ENCODE results near the gene ZCWPW2.

Gene ZCWPW2, protein sequence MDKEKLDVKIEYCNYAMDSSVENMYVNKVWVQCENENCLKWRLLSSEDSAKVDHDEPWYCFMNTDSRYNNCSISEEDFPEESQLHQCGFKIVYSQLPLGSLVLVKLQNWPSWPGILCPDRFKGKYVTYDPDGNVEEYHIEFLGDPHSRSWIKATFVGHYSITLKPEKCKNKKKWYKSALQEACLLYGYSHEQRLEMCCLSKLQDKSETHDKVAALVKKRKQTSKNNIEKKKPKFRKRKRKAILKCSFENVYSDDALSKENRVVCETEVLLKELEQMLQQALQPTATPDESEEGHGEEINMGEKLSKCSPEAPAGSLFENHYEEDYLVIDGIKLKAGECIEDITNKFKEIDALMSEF

GRCh38 chr3:28348629-28349468 is at the start of gene ZCWPW2, which contains the start of gene AZI2:
ZCWPW2 (plus strand) TSS chr3:28348721; CDS start chr3:28413069, 64,348 bp downstream.
AZI2 (minus strand) TSS chr3:28348824; CDS start chr3:28340617, 8,207 bp downstream.
- peak; percentile 78 to 81 for DNase-seq (ENCODE audit: low read depth in 2 of 2, low spot score in 1 of 2)

GRCh38 chr3:28299705-28300104 is 48.8 kb upstream of the ZCWPW2 start:
- DNase-seq (ENCODE audit: low read depth in 2 of 2, low spot score in 1 of 2) = no peak

GRCh38 chr3:28300345-28300962 is 48.1 kb upstream of the ZCWPW2 start:
- no peak for DNase-seq (ENCODE audit: low read depth in 2 of 2, low spot score in 1 of 2)

DNA sequence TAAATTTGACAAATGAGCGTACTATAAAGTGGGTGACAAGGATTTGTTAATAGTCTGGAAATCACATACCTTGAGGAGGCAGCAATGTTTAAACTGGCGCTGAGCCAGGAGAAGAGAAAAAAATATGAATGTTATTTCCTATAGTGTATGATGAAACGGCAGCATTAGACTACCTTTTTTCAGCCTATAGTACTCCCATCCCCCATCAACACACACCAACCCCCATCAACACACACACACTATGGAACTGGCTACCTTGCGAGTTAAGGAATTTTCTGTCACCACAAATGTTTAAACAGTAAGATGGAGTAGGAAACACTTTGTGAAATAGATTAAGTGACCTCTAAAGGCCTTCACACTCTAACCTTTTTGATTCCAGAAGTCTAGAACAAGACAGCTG is 46.8 kb upstream of the ZCWPW2 start:
- DNase-seq (ENCODE audit: low read depth in 2 of 2, low spot score in 1 of 2) = no peak

GRCh38 chr3:28308196-28308595 is 40.3 kb upstream of the ZCWPW2 start:
- DNase-seq (ENCODE audit: low read depth in 2 of 2, low spot score in 1 of 2) = no peak

DNA sequence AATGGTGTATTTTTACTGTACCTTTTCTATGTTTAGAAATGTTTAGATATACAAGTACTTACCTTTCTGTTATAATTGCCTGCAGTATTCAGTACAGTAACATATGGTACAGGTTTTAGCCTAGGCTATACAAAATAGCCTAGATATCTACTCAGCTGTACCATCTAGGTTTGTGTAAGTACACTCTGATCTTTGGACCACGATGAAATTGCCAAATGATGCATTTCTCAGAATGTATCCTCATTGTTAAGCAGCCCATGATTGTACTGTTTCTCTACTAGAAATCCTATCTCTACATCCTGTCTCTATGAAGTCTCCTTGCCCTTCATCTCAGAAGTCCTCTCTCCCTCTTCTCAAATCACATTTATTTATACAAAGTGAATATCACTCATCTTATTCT is 32.8 kb upstream of the ZCWPW2 start:
- no peak for DNase-seq (ENCODE audit: low read depth in 2 of 2, low spot score in 1 of 2)

DNA sequence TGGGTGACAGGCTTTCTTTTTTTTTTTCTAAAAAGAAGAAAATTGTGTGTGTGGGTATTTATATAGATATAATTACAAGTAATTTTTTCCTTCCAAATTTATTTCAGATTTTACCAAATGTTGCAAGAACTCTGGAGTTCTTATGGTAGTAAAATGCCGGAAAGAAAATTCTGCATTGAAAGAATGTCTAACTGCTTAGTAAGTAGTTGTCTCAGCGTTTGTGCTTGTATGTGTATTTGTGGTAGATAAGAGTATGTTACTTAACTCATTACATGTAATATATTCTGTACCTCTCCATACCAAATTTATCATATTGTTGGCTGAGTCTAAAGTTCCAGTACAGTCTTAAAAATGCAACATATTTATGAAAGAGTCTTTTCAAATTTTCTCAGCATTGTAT is 32.3 kb upstream of the ZCWPW2 start:
- no peak for DNase-seq (ENCODE audit: low read depth in 2 of 2, low spot score in 1 of 2)

DNA sequence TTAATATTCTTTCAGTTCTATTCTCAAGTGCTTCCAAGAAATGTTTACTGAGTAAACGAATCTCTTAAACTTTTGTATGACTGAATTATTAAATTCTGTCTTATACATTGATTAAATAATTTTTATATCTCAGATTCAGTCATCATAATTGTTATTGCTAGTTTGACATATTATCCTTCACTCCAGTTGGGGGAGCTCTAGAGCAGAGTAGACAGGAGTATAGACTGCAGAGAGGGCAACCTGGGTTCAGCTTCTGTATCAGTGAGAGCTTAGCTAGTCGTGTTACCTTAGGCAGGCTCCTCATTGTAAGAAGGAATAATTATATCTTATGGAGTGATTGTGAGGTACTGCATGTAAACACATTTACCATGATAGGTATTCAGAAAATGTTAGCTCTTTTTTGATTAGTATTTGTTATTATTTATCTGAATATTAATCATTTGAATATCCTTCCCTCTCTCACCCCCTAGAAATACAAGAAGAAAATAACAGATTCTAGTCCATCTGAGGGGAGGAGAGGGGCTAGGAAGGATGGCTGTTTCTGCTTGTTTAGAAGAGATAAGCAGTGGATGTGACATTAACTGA is 31.0 kb upstream of the ZCWPW2 start:
- DNase-seq (ENCODE audit: low read depth in 2 of 2, low spot score in 1 of 2) = no peak

DNA sequence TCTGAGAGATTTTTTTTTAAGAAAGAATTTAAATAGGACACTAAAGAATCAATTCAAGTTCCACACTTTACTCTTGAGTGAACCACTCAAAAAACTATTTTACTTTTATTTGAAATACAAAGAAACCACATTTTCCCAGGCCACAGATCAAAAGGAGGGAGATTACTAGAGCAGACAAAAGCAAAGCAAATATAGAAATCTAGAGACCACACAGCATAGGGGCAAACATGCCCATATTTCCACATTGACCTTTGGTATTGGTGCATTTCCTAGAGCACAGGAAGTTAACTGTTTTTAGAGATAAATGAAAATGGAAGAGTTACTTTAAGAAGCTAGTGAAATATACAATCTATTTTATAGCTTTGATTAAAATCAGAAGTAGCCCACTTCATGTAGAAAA is 27.5 kb upstream of the ZCWPW2 start:
- no peak for DNase-seq (ENCODE audit: low read depth in 2 of 2, low spot score in 1 of 2)

DNA sequence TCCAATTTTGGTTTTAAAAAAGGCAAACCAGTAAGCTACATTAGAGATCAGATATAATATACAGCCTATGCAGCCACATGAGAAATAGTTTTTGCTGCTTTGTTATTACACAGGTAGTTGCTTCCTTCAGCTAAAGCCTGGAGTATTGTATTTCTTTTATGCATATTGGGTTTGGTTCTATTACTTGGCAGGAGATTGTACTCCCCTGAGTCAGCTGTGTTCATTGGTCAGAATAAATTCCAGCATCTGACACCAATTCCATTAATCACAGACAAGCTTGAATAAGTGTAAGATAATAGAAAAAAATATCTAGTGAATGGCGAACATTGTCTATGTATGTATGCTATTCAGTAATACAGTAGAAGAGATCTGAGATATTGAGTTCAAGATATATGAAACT is 26.1 kb upstream of the ZCWPW2 start:
- no peak for DNase-seq (ENCODE audit: low read depth in 2 of 2, low spot score in 1 of 2)

GRCh38 chr3:28326458-28326926 is 22.0 kb upstream of the ZCWPW2 start:
- DNase-seq (ENCODE audit: low read depth in 2 of 2, low spot score in 1 of 2) = no peak

DNA sequence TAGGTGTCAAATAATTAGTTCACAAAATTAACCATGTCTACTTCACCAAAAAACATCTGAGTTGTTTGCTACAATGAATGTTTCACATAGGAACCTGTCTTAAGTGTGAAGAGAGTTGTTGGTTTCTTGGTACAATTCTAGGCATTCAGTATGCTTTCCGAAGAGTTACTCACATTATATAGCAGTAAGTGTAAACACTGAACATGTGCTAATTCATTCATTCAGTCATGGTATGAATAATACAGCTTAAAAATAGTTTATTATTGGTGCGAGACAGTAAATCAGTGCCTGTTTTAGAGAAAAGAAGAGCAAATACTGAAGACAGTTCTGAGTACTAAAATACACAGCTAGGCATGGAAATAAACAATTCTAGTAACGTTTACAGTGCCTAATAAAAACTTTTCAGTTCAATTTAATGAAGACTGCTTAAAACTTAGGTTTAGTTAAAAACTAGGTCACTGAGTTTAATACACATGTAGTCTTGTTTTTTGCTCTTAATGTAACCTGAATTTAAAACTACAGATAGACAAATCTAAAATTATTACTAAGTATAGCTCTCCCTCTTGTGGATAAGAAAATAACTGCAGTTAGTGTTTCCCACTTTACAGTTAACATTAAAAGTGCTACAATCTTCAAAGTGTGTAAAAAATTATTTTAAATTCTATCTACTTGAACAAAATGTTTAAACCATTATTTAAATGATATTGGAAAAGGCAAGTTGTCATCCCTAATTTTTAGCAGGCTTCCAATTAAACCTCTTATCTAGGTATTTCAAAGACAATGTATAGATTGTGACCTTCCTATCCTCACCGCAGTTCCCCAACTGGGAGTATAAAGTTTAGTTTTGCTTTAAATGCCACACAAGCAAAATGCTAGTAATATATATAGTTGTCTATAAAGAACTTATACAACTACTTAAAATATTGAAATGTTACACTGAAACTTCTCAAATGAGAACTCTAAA is 20.1 kb upstream of the ZCWPW2 start:
- DNase-seq (ENCODE audit: low read depth in 2 of 2, low spot score in 1 of 2) = no peak

GRCh38 chr3:28334552-28334951 is 14.0 kb upstream of the ZCWPW2 start:
- no peak for DNase-seq (ENCODE audit: low read depth in 2 of 2, low spot score in 1 of 2)

DNA sequence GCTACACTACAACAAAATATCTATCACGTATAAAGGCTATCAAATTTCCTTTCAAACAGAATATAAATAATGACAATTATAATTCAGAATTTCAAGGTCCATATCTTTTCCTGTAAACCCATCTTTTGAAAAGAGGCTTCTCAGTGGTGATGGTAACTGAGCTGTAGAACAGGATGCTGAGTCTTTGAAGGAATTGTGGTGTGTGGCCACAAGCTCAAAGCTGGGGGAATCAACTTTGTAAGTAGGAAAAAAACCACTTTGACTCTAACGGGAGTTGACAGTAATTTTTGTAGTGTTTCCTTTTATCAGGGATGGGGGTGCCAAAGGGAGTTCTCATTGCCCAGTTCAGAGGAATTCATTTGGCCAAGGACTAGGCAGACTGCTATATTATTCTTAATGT is 13.3 kb upstream of the ZCWPW2 start:
- DNase-seq (ENCODE audit: low read depth in 2 of 2, low spot score in 1 of 2) = no peak

DNA sequence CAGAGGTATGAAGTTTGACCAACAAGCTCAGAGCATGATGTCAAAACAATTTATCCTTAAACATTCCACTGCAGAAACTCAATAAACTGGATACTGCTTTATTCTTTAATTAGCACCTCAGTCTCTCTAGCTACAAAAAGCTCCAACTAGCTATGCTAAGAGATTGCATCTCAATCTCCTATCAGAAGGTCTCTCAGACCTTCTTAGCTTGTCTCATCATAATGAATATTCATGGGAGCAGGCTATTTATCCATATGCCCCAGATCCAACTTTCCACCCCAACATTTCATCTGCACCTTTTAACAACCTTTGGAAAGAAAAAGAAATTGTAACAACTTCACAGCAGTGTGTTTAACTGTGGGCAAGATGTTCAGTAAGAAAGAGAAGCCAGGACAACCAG is 11.3 kb upstream of the ZCWPW2 start:
- DNase-seq (ENCODE audit: low read depth in 2 of 2, low spot score in 1 of 2) = no peak

- no peak for DNase-seq (ENCODE audit: low read depth in 2 of 2, low spot score in 1 of 2)
Measured at GRCh38 chr3:28343144-28343543, 5.4 kb upstream of the ZCWPW2 start.

GRCh38 chr3:28345690-28346089 is 2.8 kb upstream of the ZCWPW2 start:
- DNase-seq (ENCODE audit: low read depth in 2 of 2, low spot score in 1 of 2) = no peak

DNA sequence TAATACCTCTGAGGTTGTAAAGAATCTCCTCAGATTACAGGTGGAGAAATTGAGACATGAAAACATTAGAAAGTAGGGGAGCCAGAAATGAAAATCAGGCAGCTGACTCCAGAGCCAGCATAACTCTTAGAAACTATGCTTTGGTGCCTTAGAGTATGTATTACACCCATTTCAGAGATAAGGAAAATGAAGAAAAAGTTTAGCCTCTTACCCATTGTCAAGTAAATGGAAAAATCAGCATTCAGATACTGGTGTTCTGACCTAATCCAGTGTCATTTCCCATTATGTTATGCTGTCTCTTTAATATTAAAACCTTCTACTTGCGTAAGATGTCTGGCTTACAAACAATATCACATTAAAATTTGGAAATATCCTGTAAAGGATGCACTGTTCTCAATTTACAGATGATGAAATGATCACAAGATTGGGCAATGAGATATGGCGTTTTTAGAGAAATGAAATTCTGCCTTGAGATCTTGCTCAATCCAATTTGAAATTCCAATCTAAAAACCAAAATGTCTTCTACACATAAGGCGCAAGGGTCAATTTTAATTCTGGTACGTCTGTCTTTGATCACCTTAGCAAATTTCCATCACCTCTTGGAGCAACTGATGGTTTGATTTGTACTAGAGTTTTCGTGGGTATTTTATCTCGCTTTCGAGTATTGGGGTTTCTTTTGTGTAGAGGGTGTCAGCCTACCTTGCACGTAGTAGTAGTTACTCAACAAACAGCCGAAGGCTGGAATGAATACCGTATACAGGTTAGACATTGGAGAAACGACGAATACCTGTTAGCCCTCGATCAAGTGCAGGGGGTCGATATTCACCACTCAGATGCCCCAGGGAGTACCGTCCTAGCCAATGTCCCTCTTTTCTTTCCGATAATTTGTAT is 902 bp upstream of the ZCWPW2 start:
- no peak for DNase-seq (ENCODE audit: low read depth in 2 of 2, low spot score in 1 of 2)

- DNase-seq (ENCODE audit: low read depth in 2 of 2, low spot score in 1 of 2) = no peak
Measured at GRCh38 chr3:28348265-28348628, 274 bp upstream of the ZCWPW2 start.
